Prostate gland (tissue), 2 donors: ENCODE measurements around the gene NFKBIL1. TPM values are rescaled to one million over a fixed set of nuclear protein-coding genes. Genes with fewer than 3 reads are reported as not detected.

Experiments used
- DNase-seq: peaks from one replicate; pipeline ENCODE4 v3.0.0-alpha.2; 2019; ENCODE audit warnings: low spot score
- H3K27ac ChIP-seq, 2 donors: fragments of 200-600 bp; sonication (generic); 2 replicates each; pipeline ENCODE4 v1.5.1; 2017 to 2019
- H3K27me3 ChIP-seq: fragments of 200-600 bp; sonication (generic); replicated peaks from 2 replicates; pipeline ENCODE4 v1.5.1; 2019; ENCODE audit not compliant: insufficient read depth
- H3K36me3 ChIP-seq, 2 donors: fragments of 200-600 bp; sonication (generic); 1 replicate in 1 of 2; 2 replicates in 1 of 2; pipeline versions ENCODE4 v1.5.1 to v1.8.1; 2017 to 2019
- H3K4me1 ChIP-seq: fragments of 200-600 bp; sonication (generic); replicated peaks from 2 replicates; pipeline ENCODE4 v1.5.1; 2019
- H3K4me3 ChIP-seq, 2 donors: fragments of 200-600 bp; sonication (generic); 2 replicates each; pipeline ENCODE4 v1.5.1; 2017 to 2019
- H3K9me3 ChIP-seq: fragments of 200-600 bp; sonication (generic); 2 replicates; pipeline ENCODE4 v1.5.1; 2017
- CTCF ChIP-seq, 4 experiments: fragments of 200-600 bp in 2 of 4; fragments of 450-650 bp in 2 of 4; sonication (generic) in 2 of 4; IDR thresholded peaks; 1 replicate in 3 of 4; 2 replicates in 1 of 4; pipeline ENCODE4 v1.5.1; 2016 to 2019; ENCODE audit warnings: antibody characterized with exemption in 4 of 4, mild to moderate bottlenecking in 2 of 4, moderate library complexity in 2 of 4
- POLR2A ChIP-seq: fragments of 450-650 bp; IDR thresholded peaks from one replicate; pipeline ENCODE4 v1.6.1; 2016; ENCODE audit warnings: antibody characterized with exemption, mild to moderate bottlenecking
- POLR2AphosphoS5 ChIP-seq: sonication (generic); formaldehyde crosslinking; IDR thresholded peaks from one replicate; pipeline ENCODE4 v1.6.1; 2017; ENCODE audit warnings: antibody characterized with exemption
- WGBS: methylation state at CpG from one replicate; pipeline ENCODE4 v1.1.5; 2018; 5-methylcytosine and 5-hydroxymethylcytosine counted together
- intact Hi-C: fragments of 100-400 bp; cut with DNase I; formaldehyde crosslinking; loops from one replicate; pipeline ENCODE4 v1.14.2; 2022
- total RNA-seq, 2 donors: library from RNA; depleted of rRNA; stranded (reverse); fragments of >200 nt; gene quantifications; one replicate each; pipeline ENCODE4 v1.1.0, GENCODE V29; 2016

NFKBIL1 gene
- total RNA-seq, 2 donors from 2014 or later: 38.0 to 48.7 TPM

GRCh38 chr6:31558631-31559500, 11.5 kb downstream of the NFKBIL1 start:
- Histone ChIP-seq H3K4me1 (no peaks in the 10 kb centered on the region), H3K27ac (no peak overlapping the region), H3K4me3 (no peak overlapping the region), H3K27me3 (no peaks in the 10 kb centered on the region), H3K9me3 (no peaks in the 10 kb centered on the region), H3K36me3 (peaks cover 5 to 9% of the 10 kb centered on the region in 2 donors)
- no peak for TF ChIP-seq POLR2AphosphoS5
- no peak for TF ChIP-seq POLR2A
- no peak for TF ChIP-seq CTCF (IDR thresholded peaks at IDR 0.05)
- WGBS: 77% methylated on average over 14 of the region's 14 CpGs
- intact Hi-C loops: no loop called here
- no peak for DNase-seq

GRCh38 chr6:31559606-31559957, 12.2 kb downstream of the NFKBIL1 start:
- Histone ChIP-seq H3K4me3 (no peak overlapping the region), H3K9me3 (no peaks in the 10 kb centered on the region), H3K36me3 (peaks cover 5 to 9% of the 10 kb centered on the region in 2 donors), H3K27me3 (no peaks in the 10 kb centered on the region), H3K27ac (no peak overlapping the region), H3K4me1 (no peaks in the 10 kb centered on the region)
- intact Hi-C loops: no loop called here
- TF ChIP-seq POLR2A (no peak), POLR2AphosphoS5 (no peak), CTCF (IDR thresholded peaks at IDR 0.05) (no peak)
- DNase-seq: no peak
- 68% methylated on average over 4 of the region's 4 CpGs for WGBS

- intact Hi-C loops: no loop called here
- 75% methylated on average over 7 of the region's 7 CpGs for WGBS
- DNase-seq: no peak
These were observed 12.7 kb downstream of the NFKBIL1 start for GRCh38 chr6:31559958-31560696.

DNA sequence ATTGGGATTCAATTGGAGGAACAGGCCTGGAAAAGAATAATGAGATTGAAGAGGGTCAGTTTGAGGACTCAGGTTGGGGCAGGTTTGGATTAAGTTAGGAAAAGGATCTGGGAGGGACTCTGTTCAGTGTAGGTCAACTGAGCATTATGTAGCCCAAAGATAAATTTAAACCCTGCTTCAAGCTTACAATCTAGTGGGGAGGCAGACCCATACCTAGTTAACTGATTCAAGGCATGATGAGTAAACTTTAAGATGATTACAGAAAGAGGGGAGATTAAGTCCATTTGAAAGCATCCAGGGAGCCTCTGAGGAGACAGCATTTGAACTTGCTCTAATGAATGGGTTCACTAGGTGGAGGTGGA, 13.3 kb downstream of the NFKBIL1 start:
- no peak for TF ChIP-seq CTCF (IDR thresholded peaks at IDR 0.05)
- no peak for TF ChIP-seq POLR2AphosphoS5
- no peak for TF ChIP-seq POLR2A
- intact Hi-C loops: no loop called here
- Histone ChIP-seq H3K36me3 (peaks cover 5 to 9% of the 10 kb centered on the region in 2 donors), H3K4me3 (no peak overlapping the region), H3K27ac (no peak overlapping the region), H3K27me3 (no peaks in the 10 kb centered on the region), H3K4me1 (no peaks in the 10 kb centered on the region), H3K9me3 (no peaks in the 10 kb centered on the region)
- no peak for DNase-seq

More at GRCh38 chr6:31559958-31560696, 12.7 kb downstream of the NFKBIL1 start:
- no peaks in the 10 kb centered on the region for H3K9me3 ChIP-seq
- no peak overlapping the region for H3K27ac ChIP-seq
- no peak overlapping the region for H3K4me3 ChIP-seq
- H3K27me3 ChIP-seq: no peaks in the 10 kb centered on the region
- H3K36me3 ChIP-seq: peaks cover 5 to 9% of the 10 kb centered on the region in 2 donors
- no peaks in the 10 kb centered on the region for H3K4me1 ChIP-seq
- TF ChIP-seq POLR2A (no peak), POLR2AphosphoS5 (no peak), CTCF (IDR thresholded peaks at IDR 0.05) (no peak)
